Sigmoid colon (tissue), 4 donors: ENCODE results near the gene PPP1R3C.

ENCODE experiments used
- EP300 ChIP-seq, 4 donors: sonication (generic); formaldehyde crosslinking; IDR thresholded peaks; one replicate each; pipeline ENCODE4 v1.6.1; 2017; ENCODE audit warnings: antibody characterized with exemption in 4 of 4
- POLR2A ChIP-seq, 2 donors: fragments of 450-650 bp; IDR thresholded peaks; one replicate each; pipeline ENCODE4 v1.6.1; 2016; ENCODE audit warnings: antibody characterized with exemption in 2 of 2, mild to moderate bottlenecking in 2 of 2, moderate library complexity in 2 of 2
- POLR2AphosphoS5 ChIP-seq, 4 donors: sonication (generic); formaldehyde crosslinking; IDR thresholded peaks; one replicate each; pipeline ENCODE4 v1.6.1; 2017; ENCODE audit warnings: antibody characterized with exemption in 4 of 4
- TF ChIP-seq, protein P1 (sequence below), 4 experiments: fragments of 450-650 bp in 3 of 4; fragments of 200-600 bp in 1 of 4; IDR thresholded peaks; one replicate each; pipeline ENCODE4 v1.5.1; 2016 to 2019; ENCODE audit warnings: antibody characterized with exemption in 4 of 4, mild to moderate bottlenecking in 3 of 4, moderate library complexity in 2 of 4

DNA sequence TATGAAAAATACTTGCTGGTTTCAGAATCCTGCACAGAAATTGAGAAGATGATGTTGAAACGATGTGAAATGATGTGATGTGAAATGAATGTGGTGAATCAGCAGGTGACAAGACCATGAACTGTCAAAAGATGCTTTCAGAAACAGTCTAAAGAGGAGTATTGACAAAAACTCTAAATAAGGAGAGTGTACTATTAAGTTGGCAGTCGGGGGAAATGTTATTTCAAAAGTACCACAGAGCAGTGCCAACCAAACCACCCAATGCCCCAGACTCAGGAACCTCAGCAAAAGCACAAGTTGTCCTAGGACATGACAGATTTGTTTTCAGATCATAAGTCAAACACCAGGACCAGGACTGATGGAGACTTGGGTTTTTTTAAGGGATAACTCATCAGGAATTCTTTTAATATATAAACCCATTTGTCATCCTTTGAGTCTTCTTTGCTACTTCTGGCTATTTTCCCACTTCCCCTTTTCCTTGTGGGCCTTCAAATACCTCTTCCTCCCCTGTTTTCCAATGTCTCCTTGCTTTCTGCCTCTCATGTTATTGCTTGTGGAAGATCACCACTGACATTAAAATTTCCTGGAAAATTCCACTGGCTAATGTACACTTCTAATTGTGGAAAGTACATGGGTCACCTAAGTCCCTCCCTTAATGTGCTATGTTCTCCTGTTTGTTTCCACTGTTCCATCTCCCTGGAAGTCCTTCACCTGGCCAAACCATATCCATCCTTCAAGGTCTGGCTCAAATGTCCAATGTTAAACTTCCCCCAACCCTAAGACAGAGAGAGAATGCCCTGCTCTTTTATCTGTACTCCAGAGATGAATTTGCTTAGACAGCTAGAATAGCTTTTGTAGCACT lies 10.2 kb upstream of the PPP1R3C start:
- TF ChIP-seq, protein P1, sequence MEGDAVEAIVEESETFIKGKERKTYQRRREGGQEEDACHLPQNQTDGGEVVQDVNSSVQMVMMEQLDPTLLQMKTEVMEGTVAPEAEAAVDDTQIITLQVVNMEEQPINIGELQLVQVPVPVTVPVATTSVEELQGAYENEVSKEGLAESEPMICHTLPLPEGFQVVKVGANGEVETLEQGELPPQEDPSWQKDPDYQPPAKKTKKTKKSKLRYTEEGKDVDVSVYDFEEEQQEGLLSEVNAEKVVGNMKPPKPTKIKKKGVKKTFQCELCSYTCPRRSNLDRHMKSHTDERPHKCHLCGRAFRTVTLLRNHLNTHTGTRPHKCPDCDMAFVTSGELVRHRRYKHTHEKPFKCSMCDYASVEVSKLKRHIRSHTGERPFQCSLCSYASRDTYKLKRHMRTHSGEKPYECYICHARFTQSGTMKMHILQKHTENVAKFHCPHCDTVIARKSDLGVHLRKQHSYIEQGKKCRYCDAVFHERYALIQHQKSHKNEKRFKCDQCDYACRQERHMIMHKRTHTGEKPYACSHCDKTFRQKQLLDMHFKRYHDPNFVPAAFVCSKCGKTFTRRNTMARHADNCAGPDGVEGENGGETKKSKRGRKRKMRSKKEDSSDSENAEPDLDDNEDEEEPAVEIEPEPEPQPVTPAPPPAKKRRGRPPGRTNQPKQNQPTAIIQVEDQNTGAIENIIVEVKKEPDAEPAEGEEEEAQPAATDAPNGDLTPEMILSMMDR (IDR thresholded peaks at IDR 0.05) = no peak
- TF ChIP-seq POLR2AphosphoS5 (IDR thresholded peaks at IDR 0.05) (no peak), POLR2A (IDR thresholded peaks at IDR 0.05) (no peak), EP300 (IDR thresholded peaks at IDR 0.05) (no peak)
